GM12801 (cell line): ENCODE measurements around the gene PGGHG.

Experiments
- TF ChIP-seq, protein P1 (sequence below): IDR thresholded peaks from one replicate; pipeline ENCODE4 v1.5.1; 2011; ENCODE audit warnings: control low read depth; ENCODE audit not compliant: insufficient read length; ENCODE audit errors: extremely low read depth

The PGGHG gene

DNA sequence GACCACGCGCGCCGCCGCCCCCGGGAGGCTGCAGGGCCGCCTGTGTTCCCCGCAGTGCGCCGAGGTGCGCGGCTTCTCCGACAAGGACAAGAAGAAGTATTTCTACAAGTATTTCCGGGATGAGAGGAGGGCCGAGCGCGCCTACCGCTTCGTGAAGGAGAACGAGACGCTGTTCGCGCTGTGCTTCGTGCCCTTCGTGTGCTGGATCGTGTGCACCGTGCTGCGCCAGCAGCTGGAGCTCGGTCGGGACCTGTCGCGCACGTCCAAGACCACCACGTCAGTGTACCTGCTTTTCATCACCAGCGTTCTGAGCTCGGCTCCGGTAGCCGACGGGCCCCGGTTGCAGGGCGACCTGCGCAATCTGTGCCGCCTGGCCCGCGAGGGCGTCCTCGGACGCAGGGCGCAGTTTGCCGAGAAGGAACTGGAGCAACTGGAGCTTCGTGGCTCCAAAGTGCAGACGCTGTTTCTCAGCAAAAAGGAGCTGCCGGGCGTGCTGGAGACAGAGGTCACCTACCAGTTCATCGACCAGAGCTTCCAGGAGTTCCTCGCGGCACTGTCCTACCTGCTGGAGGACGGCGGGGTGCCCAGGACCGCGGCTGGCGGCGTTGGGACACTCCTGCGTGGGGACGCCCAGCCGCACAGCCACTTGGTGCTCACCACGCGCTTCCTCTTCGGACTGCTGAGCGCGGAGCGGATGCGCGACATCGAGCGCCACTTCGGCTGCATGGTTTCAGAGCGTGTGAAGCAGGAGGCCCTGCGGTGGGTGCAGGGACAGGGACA lies 8.0 kb upstream of the PGGHG start:
- TF ChIP-seq, protein P1, sequence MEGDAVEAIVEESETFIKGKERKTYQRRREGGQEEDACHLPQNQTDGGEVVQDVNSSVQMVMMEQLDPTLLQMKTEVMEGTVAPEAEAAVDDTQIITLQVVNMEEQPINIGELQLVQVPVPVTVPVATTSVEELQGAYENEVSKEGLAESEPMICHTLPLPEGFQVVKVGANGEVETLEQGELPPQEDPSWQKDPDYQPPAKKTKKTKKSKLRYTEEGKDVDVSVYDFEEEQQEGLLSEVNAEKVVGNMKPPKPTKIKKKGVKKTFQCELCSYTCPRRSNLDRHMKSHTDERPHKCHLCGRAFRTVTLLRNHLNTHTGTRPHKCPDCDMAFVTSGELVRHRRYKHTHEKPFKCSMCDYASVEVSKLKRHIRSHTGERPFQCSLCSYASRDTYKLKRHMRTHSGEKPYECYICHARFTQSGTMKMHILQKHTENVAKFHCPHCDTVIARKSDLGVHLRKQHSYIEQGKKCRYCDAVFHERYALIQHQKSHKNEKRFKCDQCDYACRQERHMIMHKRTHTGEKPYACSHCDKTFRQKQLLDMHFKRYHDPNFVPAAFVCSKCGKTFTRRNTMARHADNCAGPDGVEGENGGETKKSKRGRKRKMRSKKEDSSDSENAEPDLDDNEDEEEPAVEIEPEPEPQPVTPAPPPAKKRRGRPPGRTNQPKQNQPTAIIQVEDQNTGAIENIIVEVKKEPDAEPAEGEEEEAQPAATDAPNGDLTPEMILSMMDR = no peak

DNA sequence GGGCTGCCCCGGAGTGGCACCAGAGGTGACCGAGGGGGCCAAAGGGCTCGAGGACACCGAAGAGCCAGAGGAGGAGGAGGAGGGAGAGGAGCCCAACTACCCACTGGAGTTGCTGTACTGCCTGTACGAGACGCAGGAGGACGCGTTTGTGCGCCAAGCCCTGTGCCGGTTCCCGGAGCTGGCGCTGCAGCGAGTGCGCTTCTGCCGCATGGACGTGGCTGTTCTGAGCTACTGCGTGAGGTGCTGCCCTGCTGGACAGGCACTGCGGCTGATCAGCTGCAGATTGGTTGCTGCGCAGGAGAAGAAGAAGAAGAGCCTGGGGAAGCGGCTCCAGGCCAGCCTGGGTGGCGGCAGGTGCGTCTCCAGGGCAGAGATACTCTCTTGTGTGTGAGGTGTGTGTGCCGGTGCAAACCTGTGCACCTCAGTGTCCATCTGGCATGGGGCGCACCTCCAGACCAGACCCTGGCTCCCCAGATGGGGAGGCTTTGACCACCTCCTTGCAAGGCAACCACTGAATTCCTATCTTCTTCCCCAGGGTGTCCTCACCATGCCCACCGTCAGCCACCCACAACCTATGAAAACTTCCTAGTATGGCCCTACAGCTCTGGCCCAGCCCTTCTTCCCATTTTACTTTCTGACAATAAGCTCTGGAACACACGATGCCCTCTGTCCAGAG lies 7.3 kb upstream of the PGGHG start:
- TF ChIP-seq, protein P1 = no peak

DNA sequence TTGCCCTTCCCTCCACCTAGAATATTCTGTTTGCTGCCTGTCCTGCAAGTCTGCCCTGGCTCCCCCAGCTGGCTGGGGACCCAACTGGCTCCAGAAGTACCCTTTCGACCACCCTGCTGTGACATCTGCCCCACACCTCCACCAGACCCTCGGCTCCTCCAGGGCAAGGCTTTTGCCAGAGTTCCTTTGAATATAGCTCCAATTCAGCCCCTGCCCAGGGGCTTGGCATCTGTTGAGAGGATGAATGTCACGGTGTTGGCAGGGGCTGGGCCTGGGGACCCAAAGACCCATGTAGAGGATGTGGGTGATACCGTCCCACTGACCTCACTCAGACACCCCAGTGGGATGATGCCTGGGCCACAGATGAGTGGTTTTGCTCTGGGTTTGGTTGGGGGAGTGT lies 6.8 kb upstream of the PGGHG start:
- TF ChIP-seq, protein P1 = no peak

DNA sequence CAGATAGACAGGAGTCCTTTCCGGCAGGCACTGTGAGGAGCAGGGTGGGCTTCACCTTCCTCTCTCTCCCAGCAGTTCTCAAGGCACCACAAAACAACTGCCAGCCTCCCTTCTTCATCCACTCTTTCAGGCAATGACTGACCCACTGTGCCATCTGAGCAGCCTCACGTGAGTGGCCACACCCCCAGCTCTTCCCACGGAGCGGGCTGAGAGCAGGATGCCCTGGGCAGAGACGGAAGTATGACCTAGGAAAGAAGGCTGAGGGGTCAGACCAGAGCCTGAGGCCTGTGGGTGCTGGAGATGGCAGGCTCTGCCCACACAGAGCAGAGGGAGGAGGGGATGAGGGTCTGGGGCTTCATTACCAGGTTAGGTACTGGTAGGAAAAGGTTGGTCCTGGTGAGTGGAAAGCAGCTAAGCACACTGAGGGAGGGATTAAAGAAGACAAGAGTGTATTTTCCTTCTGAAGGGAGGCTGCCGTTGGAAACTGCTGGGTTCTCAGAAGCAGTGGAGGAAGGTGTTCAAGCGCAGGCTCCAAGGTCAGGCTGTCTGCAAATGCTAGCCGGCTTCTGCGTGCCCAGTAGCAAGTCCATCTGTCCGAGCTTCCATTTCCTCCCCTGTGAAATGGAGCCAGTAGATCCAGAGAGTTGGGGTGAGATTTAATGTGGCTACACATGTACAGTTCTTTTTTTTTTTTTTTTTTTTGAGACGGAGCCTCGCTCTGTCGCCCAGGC lies 6.1 kb upstream of the PGGHG start:
- TF ChIP-seq, protein P1 = no peak

DNA sequence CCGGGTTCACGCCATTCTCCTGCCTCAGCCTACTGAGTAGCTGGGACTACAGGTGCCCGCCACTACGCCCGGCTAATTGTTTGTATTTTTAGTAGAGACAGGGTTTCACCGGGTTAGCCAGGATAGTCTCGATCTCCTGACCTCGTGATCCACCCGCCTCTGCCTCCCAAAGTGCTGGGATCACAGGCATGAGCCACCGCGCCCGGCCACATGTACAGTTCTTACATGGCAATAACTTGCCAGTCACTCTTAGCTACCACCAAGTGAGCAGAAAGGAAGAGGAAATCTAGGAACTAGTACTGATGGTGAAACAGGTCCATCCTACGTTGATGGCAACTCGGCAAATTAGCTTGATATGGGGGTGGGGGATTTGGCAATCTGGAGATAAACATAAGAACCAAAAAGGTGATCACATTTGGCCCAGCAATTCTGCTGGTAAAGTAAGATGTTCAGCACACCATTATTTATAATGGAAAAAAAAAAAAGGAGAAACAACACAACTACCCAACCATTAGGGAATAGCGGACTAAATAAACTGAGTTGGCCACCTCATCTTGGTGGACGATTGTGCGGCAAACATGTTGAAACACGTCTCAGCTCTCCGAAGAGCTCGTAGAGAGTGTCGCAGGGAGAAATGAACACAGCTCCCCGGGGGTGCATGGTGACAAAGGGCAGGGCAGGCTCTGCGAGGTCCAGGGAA lies 5.4 kb upstream of the PGGHG start:
- TF ChIP-seq, protein P1 = no peak

DNA sequence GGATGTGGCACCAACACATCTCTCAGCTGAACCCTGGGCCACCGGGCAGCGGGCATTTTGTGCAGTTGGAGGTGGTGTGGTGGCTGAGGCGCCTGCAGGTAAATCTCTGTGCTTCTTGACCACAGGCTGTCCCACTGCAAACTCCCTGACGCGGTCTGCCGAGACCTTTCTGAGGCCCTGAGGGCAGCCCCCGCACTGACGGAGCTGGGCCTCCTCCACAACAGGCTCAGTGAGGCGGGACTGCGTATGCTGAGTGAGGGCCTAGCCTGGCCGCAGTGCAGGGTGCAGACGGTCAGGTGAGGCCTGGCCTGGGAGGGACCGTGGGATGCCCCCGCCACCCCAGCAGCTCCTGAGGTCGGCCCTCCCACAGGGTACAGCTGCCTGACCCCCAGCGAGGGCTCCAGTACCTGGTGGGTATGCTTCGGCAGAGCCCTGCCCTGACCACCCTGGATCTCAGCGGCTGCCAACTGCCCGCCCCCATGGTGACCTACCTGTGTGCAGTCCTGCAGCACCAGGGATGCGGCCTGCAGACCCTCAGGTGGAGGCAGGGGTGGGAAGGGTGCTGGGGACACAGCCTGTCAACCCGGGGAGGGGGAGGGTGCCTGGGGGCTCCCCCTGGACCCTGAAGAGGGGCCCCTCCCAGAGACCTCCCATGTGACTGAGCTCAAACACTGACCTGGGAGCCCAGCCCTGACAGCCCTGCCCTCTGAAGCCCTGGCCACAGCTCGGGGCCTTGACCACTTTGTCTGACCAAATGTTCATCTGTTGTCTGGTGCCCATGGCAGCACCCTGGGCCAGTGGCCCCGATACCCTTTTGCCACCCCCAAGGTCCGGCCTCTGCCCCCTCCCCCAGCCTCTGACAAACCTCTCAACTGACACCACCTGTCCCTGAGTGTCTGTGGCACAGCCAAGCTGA lies 4.6 kb upstream of the PGGHG start:
- TF ChIP-seq, protein P1 = no peak
